ENCODE results near the gene TNFAIP8. TPM values are rescaled to one million over a fixed set of nuclear protein-coding genes. Genes with fewer than 3 reads are reported as not detected.

The TNFAIP8 gene
- total and polyA plus RNA-seq, 2 of the 13 experiments (the other 11 are each of a cell fraction or from before 2014, with no cell fraction given) = 6.4 to 11.2 TPM

- no peak for TF ChIP-seq ZBED4 (CRISPR knock-in tag; IDR thresholded peaks at IDR 0.05; ENCODE audit: borderline replicate concordance)
Observed at GRCh38 chr5:119313658-119314605, 41.9 kb upstream of the TNFAIP8 start (continued).

- H3K9ac ChIP-seq (ENCODE audit: insufficient read depth, low read depth, low read length) = no peak overlapping the region
- H2AFZ ChIP-seq (ENCODE audit: low read length) = no peak overlapping the region
- ChIA-PET POLR2A (interaction anchor here (0.9 to 1.7 kb wide), 3 partner anchors 11 to 47 kb away, joined by 3 to 5 read pairs (median 3); no protein-coding TSS in a partner anchor), CTCF (ENCODE audit: low intra/inter-chr PET ratio, low total read pairs) (no interaction called here)
- ATAC-seq = peak; percentile 90
- no peaks in the 10 kb centered on the region for H3K79me2 ChIP-seq (ENCODE audit: insufficient read depth, low read length)
- H3K36me3 ChIP-seq (replicated peaks in 1 of 2; ENCODE audit: control insufficient read depth in 1 of 2, insufficient read depth in 2 of 2, low read length in 2 of 2) = no peaks in the 10 kb centered on the region
- no TSS peak for BruUV-seq (replicated peaks)
- in situ Hi-C loops (cut with HindIII; ENCODE audit: extremely low pct_ligation_motif_present, low pct_unique_long_range_greater_than_20kb) (no loop called here), intact Hi-C loops (cut with micrococcal nuclease; ENCODE audit: unreplicated experiment) (loop anchor here (5.0 kb wide), 1 partner anchor 97 kb away; no protein-coding TSS in a partner anchor)
- 28% methylated on average over 2 of the region's 2 CpGs for WGBS (ENCODE audit: low lambda C conversion rate)
- no peak overlapping the region for H3K4me3 ChIP-seq (replicated peaks in 1 of 3; ENCODE audit: insufficient read depth in 1 of 3, low read depth in 2 of 3, low read length in 3 of 3)
- no peaks in the 10 kb centered on the region for H3K9me3 ChIP-seq (ENCODE audit: low read length)
- DNase-seq (ENCODE audit: low spot score) = peak; percentile 31
- H3K4me1 ChIP-seq (ENCODE audit: insufficient read depth, low read length) = peaks cover 22% of the 10 kb centered on the region
- no peaks in the 10 kb centered on the region for H4K20me1 ChIP-seq (ENCODE audit: insufficient read depth, low read length)
- no peaks in the 10 kb centered on the region for H3K27me3 ChIP-seq (ENCODE audit: control insufficient read depth in 1 of 2, insufficient read depth in 2 of 2, low read length in 2 of 2)
- no peak overlapping the region for H3K4me2 ChIP-seq (ENCODE audit: low read depth, low read length)
- FAIRE-seq = no peak
- H3K27ac ChIP-seq (ENCODE audit: extremely low read length, insufficient read depth, low read length) = no peak overlapping the region
- no peak for TF ChIP-seq POGK (CRISPR knock-in tag; conservative IDR thresholded peaks at IDR 0.05)
- TF ChIP-seq RAD21 (CRISPR knock-in tag; IDR thresholded peaks at IDR 0.05) = no peak
- no peak for TF ChIP-seq SOX13 (IDR thresholded peaks at IDR 0.05)
- TF ChIP-seq SOX13 (CRISPR knock-in tag; conservative IDR thresholded peaks at IDR 0.05 in 1 of 2, IDR thresholded peaks at IDR 0.05 in 1 of 2) = no peak
- no peak for TF ChIP-seq SKI (IDR thresholded peaks at IDR 0.05; ENCODE audit: partially characterized antibody)
- TF ChIP-seq STAG1 (CRISPR knock-in tag; IDR thresholded peaks at IDR 0.05) = peak; percentile 36
- TF ChIP-seq SP1 (IDR thresholded peaks at IDR 0.05) = no peak
- no peak for TF ChIP-seq SP1 (CRISPR knock-in tag; IDR thresholded peaks at IDR 0.05)
- no peak for TF ChIP-seq ZBTB3 (CRISPR knock-in tag; IDR thresholded peaks at IDR 0.05; ENCODE audit: borderline replicate concordance, low read depth)
- TF ChIP-seq ETV5 (CRISPR knock-in tag; IDR thresholded peaks at IDR 0.05; ENCODE audit: borderline replicate concordance) = no peak
- TF ChIP-seq RBM22 (optimal IDR thresholded peaks at IDR 0.05; ENCODE audit: low read length) = no peak
- TF ChIP-seq PLRG1 (conservative IDR thresholded peaks at IDR 0.05) = no peak
- TF ChIP-seq RELA (CRISPR knock-in tag; IDR thresholded peaks at IDR 0.05) = no peak
- peak; percentile 28; the same call in 1 of the 2 replicates for TF ChIP-seq CTCF (CRISPR knock-in tag; IDR thresholded peaks at IDR 0.05)
Observed at GRCh38 chr5:119315516-119315949, 40.3 kb upstream of the TNFAIP8 start.

Measured in HepG2 (cell line).